Ovary (tissue), 3 donors: ENCODE results near the gene EMID1.
A peak's percentile ranks its signal among the peaks of the same experiment; 100 is the strongest.

Source experiments
- EP300 ChIP-seq: sonication (generic); formaldehyde crosslinking; IDR thresholded peaks from one replicate; pipeline ENCODE4 v1.6.1; 2017; ENCODE audit warnings: antibody characterized with exemption
- TF ChIP-seq, protein P1 (sequence below), 3 donors: fragments of 450-650 bp in 2 of 3; fragments of 200-600 bp in 1 of 3; IDR thresholded peaks; one replicate each; pipeline versions ENCODE4 v1.5.1 to v1.8.0; 2016 to 2022; ENCODE audit warnings: antibody characterized with exemption in 3 of 3, mild to moderate bottlenecking in 1 of 3
- donor health status: DM: no; HTN: no; CAD: no.

DNA sequence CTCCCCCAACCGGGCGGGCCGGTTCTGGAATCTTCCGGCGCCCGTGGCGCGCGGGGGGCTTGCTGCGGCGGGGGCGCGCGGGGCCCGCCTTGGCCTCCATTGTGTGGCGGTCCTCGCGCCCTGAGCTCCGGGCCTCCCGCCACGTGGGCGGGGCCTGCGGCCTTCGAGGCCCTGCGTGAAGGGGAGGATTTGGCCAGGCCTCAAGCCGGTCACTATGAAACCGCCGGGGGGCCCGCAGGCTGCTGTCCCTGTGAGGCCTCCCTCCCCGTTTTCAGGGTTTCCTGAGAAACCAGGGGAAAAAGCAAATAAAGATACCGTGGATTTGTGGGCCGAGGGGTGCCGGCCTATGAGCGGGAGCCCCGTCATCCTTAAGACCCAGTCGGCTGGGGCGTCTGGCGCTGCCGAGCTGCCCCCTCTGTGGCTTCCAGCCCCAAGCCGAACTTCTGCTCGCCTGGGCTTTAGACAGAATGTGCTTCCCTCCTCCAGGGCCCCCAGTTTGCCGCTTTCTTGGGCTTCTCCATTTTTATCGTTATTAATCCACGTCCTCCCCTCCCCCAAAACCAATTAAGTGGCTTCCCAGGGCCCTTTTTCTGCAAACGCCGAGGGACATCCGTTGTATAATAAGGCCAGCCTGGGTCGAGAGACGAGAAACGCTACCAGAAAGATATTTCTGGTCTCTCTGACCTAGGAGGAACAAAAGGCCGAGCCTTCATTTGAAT lies 63.0 kb downstream of the EMID1 start:
- no peak for TF ChIP-seq EP300
- TF ChIP-seq, protein P1, sequence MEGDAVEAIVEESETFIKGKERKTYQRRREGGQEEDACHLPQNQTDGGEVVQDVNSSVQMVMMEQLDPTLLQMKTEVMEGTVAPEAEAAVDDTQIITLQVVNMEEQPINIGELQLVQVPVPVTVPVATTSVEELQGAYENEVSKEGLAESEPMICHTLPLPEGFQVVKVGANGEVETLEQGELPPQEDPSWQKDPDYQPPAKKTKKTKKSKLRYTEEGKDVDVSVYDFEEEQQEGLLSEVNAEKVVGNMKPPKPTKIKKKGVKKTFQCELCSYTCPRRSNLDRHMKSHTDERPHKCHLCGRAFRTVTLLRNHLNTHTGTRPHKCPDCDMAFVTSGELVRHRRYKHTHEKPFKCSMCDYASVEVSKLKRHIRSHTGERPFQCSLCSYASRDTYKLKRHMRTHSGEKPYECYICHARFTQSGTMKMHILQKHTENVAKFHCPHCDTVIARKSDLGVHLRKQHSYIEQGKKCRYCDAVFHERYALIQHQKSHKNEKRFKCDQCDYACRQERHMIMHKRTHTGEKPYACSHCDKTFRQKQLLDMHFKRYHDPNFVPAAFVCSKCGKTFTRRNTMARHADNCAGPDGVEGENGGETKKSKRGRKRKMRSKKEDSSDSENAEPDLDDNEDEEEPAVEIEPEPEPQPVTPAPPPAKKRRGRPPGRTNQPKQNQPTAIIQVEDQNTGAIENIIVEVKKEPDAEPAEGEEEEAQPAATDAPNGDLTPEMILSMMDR (IDR thresholded peaks at IDR 0.05), result peak in 2 of 3 donors; percentile 2 to 4
